ENCODE results near the gene TAPBP.
"Not testable (repeated sequence)": the region's sequence is repeated elsewhere in the genome, so short reads cannot be mapped to it uniquely, and the experiment has no call there.

The TAPBP gene

GRCh38 chr6:33277663-33278391, 36.1 kb downstream of the TAPBP start:
- in situ Hi-C loops (cut with MboI; ENCODE audit: low sequenced_read_pairs), result no loop called here

- in situ Hi-C loops (cut with MboI; ENCODE audit: low sequenced_read_pairs), result no loop called here
Observed at GRCh38 chr6:33276864-33277662, 36.8 kb downstream of the TAPBP start, which contains the start of gene B3GALT4. B3GALT4 (plus strand) TSS chr6:33277123; CDS start chr6:33277420, 297 bp downstream.

GRCh38 chr6:33276581-33276863, 37.4 kb downstream of the TAPBP start:
- in situ Hi-C loops (cut with MboI; ENCODE audit: low sequenced_read_pairs), result no loop called here

- in situ Hi-C loops (cut with MboI; ENCODE audit: low sequenced_read_pairs), result not testable (repeated sequence)
Observed at GRCh38 chr6:33275795-33276580, 37.9 kb downstream of the TAPBP start.

GRCh38 chr6:33273924-33274902, 39.7 kb downstream of the TAPBP start:
- in situ Hi-C loops (cut with MboI; ENCODE audit: low sequenced_read_pairs), result no loop called here

GRCh38 chr6:33273129-33273923, 40.6 kb downstream of the TAPBP start:
- in situ Hi-C loops (cut with MboI; ENCODE audit: low sequenced_read_pairs), result no loop called here

- in situ Hi-C loops (cut with MboI; ENCODE audit: low sequenced_read_pairs), result no loop called here
Observed at GRCh38 chr6:33272275-33273128, 41.4 kb downstream of the TAPBP start.

GRCh38 chr6:33271468-33272274, 42.2 kb downstream of the TAPBP start, which contains the start of the genes RPS18 and VPS52:
RPS18 (plus strand) TSS chr6:33272075; CDS start chr6:33272120, 45 bp downstream.
VPS52 (minus strand) TSS chr6:33271876; CDS start chr6:33271675, 201 bp downstream.
- in situ Hi-C loops (cut with MboI; ENCODE audit: low sequenced_read_pairs), result no loop called here

- in situ Hi-C loops (cut with MboI; ENCODE audit: low sequenced_read_pairs), result no loop called here
Observed at GRCh38 chr6:33271117-33271467, 42.8 kb downstream of the TAPBP start.

- in situ Hi-C loops (cut with MboI; ENCODE audit: low sequenced_read_pairs), result no loop called here
Observed at GRCh38 chr6:33264015-33264414, 49.9 kb downstream of the TAPBP start.

GRCh38 chr6:33262490-33262889, 51.4 kb downstream of the TAPBP start:
- in situ Hi-C loops (cut with MboI; ENCODE audit: low sequenced_read_pairs), result not testable (repeated sequence)

GRCh38 chr6:33259032-33259431, 54.8 kb downstream of the TAPBP start:
- in situ Hi-C loops (cut with MboI; ENCODE audit: low sequenced_read_pairs), result no loop called here

GRCh38 chr6:33254591-33254990, 59.3 kb downstream of the TAPBP start:
- in situ Hi-C loops (cut with MboI; ENCODE audit: low sequenced_read_pairs), result no loop called here

GRCh38 chr6:33252759-33253158, 61.1 kb downstream of the TAPBP start:
- in situ Hi-C loops (cut with MboI; ENCODE audit: low sequenced_read_pairs), result no loop called here

- in situ Hi-C loops (cut with MboI; ENCODE audit: low sequenced_read_pairs), result no loop called here
Observed at GRCh38 chr6:33251395-33252012, 62.4 kb downstream of the TAPBP start.

GRCh38 chr6:33250731-33251130, 63.1 kb downstream of the TAPBP start:
- in situ Hi-C loops (cut with MboI; ENCODE audit: low sequenced_read_pairs), result no loop called here

All from hTERT RPE-1 (cell line).